COR-L47 (cell line): ENCODE measurements around the gene NRP1.

Experiments
- DNase-seq: peaks from one replicate; lab custom pipeline; 2025; lab: John Stamatoyannopoulos, UW

The NRP1 gene

GRCh38 chr10:33183655-33184054 lies 150.8 kb downstream of the NRP1 start:
- no peak for DNase-seq

GRCh38 chr10:33180921-33181320 lies 153.5 kb downstream of the NRP1 start:
- DNase-seq, result no peak

- no peak for DNase-seq
Observed at GRCh38 chr10:33180390-33180789, 154.1 kb downstream of the NRP1 start.

GRCh38 chr10:33179067-33179466 lies 155.4 kb downstream of the NRP1 start:
- no peak for DNase-seq

- no peak for DNase-seq
Observed at GRCh38 chr10:33178026-33178755, 156.3 kb downstream of the NRP1 start.

- DNase-seq, result no peak
Observed at GRCh38 chr10:33176688-33177087, 157.8 kb downstream of the NRP1 start.

GRCh38 chr10:33174674-33175434 lies 159.6 kb downstream of the NRP1 start:
- DNase-seq, result no peak

- no peak for DNase-seq
Observed at GRCh38 chr10:33165911-33166310, 168.6 kb downstream of the NRP1 start.

GRCh38 chr10:33164060-33164709 lies 170.3 kb downstream of the NRP1 start:
- DNase-seq, result no peak

GRCh38 chr10:33162248-33162575 lies 172.3 kb downstream of the NRP1 start:
- DNase-seq, result no peak

- DNase-seq, result no peak
Observed at GRCh38 chr10:33161550-33162247, 172.8 kb downstream of the NRP1 start.

- no peak for DNase-seq
Observed at GRCh38 chr10:33160151-33160550, 174.3 kb downstream of the NRP1 start.

GRCh38 chr10:33157103-33157502 lies 177.4 kb downstream of the NRP1 start:
- no peak for DNase-seq

- no peak for DNase-seq
Observed at GRCh38 chr10:33155720-33156638, 178.5 kb downstream of the NRP1 start.

- no peak for DNase-seq
Observed at GRCh38 chr10:33154590-33154989, 179.9 kb downstream of the NRP1 start.

- no peak for DNase-seq
Observed at GRCh38 chr10:33153968-33154327, 180.5 kb downstream of the NRP1 start.

- no peak for DNase-seq
Observed at GRCh38 chr10:33153251-33153967, 181.1 kb downstream of the NRP1 start.

- DNase-seq, result no peak
Observed at GRCh38 chr10:33152750-33153149, 181.7 kb downstream of the NRP1 start.

GRCh38 chr10:33152146-33152545 lies 182.3 kb downstream of the NRP1 start:
- DNase-seq, result no peak

GRCh38 chr10:33151344-33151864 lies 183.1 kb downstream of the NRP1 start:
- DNase-seq, result no peak

GRCh38 chr10:33150889-33151288 lies 183.6 kb downstream of the NRP1 start:
- no peak for DNase-seq
